Measurements from ENCODE around the gene CSNK1G2. TPM values are rescaled to one million over a fixed set of nuclear protein-coding genes. Genes with fewer than 3 reads are reported as not detected.

Gene CSNK1G2
- total and polyA plus RNA-seq, 2 of the 13 experiments (the other 11 are each of a cell fraction or from before 2014, with no cell fraction given): 53.8 to 72.5 TPM

DNA sequence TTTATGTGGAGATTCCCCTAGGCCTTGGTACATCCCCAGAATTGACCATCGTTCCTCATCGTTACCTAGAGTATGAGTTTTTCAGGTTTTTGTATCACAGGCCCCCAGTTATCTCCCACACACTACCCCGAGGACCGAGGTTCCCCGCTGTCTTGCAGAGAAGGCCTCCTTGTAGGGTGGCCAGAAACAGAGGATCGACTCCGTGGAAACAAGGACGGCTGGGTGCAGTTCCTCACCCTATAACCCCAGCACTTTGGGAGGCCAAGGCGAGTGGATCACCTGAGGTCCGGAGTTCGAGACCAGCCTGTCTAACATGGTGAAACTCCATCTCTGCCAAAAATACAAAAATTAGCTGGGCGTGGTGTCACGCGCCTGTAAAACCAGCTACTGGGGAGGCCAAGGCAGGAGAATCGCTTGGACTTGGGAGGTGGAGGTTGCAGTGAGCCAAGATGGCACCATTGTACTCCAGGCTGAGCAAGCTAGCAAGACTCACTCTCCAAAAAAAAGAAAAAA lies 35.1 kb upstream of the CSNK1G2 start (continued):
- 0 out of 2 replicates have a peak, but pooled peaks have one; percentile 6 for TF ChIP-seq HMGXB3 (CRISPR knock-in tag; IDR thresholded peaks at IDR 0.05; ENCODE audit: borderline replicate concordance)
- TF ChIP-seq ZNF724P (CRISPR knock-in tag; IDR thresholded peaks at IDR 0.05; ENCODE audit: borderline replicate concordance): no peak
- TF ChIP-seq SP1 (IDR thresholded peaks at IDR 0.05): no peak
- no peak for TF ChIP-seq SP1 (CRISPR knock-in tag; IDR thresholded peaks at IDR 0.05)
- TF ChIP-seq, protein P1, sequence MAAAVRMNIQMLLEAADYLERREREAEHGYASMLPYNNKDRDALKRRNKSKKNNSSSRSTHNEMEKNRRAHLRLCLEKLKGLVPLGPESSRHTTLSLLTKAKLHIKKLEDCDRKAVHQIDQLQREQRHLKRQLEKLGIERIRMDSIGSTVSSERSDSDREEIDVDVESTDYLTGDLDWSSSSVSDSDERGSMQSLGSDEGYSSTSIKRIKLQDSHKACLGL (CRISPR knock-in tag; IDR thresholded peaks at IDR 0.05): no peak
- TF ChIP-seq MED13 (CRISPR knock-in tag; IDR thresholded peaks at IDR 0.05): no peak
- TF ChIP-seq, protein P2, sequence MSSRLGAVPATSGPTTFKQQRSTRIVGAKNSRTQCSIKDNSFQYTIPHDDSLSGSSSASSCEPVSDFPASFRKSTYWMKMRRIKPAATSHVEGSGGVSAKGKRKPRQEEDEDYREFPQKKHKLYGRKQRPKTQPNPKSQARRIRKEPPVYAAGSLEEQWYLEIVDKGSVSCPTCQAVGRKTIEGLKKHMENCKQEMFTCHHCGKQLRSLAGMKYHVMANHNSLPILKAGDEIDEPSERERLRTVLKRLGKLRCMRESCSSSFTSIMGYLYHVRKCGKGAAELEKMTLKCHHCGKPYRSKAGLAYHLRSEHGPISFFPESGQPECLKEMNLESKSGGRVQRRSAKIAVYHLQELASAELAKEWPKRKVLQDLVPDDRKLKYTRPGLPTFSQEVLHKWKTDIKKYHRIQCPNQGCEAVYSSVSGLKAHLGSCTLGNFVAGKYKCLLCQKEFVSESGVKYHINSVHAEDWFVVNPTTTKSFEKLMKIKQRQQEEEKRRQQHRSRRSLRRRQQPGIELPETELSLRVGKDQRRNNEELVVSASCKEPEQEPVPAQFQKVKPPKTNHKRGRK (CRISPR knock-in tag; IDR thresholded peaks at IDR 0.05): no peak
- no peak for TF ChIP-seq ZFP36L1 (CRISPR knock-in tag; IDR thresholded peaks at IDR 0.05)
- TF ChIP-seq SMAD1 (CRISPR knock-in tag; IDR thresholded peaks at IDR 0.05; ENCODE audit: borderline replicate concordance, low read depth): no peak
- no peak for TF ChIP-seq HDAC6 (IDR thresholded peaks at IDR 0.05; ENCODE audit: low read depth, low read length)
- TF ChIP-seq ZBTB7A (CRISPR knock-in tag; IDR thresholded peaks at IDR 0.05): no peak
- TF ChIP-seq BRD4 (CRISPR knock-in tag; IDR thresholded peaks at IDR 0.05): no peak
- no peak for TF ChIP-seq RBM39 (IDR thresholded peaks at IDR 0.05; ENCODE audit: low read depth, low read length, poor library complexity, severe bottlenecking)
- TF ChIP-seq ZNF30 (CRISPR knock-in tag; IDR thresholded peaks at IDR 0.05): no peak
- TF ChIP-seq PHF21A (CRISPR knock-in tag; IDR thresholded peaks at IDR 0.05): 0 out of 2 replicates have a peak, but pooled peaks have one; percentile 13
- TF ChIP-seq XBP1 (CRISPR knock-in tag; IDR thresholded peaks at IDR 0.05): no peak
- TF ChIP-seq ZNF558 (CRISPR knock-in tag; IDR thresholded peaks at IDR 0.05; ENCODE audit: borderline replicate concordance): 0 out of 2 replicates have a peak, but pooled peaks have one; percentile 35
- TF ChIP-seq RAD51 (IDR thresholded peaks at IDR 0.05; ENCODE audit: borderline replicate concordance): no peak
- TF ChIP-seq, protein P3, sequence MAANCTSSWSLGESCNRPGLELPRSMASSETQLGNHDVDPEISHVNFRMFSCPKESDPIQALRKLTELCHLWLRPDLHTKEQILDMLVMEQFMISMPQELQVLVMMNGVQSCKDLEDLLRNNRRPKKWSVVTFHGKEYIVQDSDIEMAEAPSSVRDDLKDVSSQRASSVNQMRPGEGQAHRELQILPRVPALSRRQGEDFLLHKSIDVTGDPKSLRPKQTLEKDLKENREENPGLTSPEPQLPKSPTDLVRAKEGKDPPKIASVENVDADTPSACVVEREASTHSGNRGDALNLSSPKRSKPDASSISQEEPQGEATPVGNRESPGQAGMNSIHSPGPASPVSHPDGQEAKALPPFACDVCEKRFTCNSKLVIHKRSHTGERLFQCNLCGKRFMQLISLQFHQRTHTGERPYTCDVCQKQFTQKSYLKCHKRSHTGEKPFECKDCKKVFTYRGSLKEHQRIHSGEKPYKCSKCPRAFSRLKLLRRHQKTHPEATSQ (CRISPR knock-in tag; IDR thresholded peaks at IDR 0.05; ENCODE audit: borderline replicate concordance): no peak
- TF ChIP-seq ADNP (CRISPR knock-in tag; IDR thresholded peaks at IDR 0.05): no peak
- TF ChIP-seq ZNF713 (CRISPR knock-in tag; IDR thresholded peaks at IDR 0.05): no peak
- TF ChIP-seq ZBTB44 (CRISPR knock-in tag; IDR thresholded peaks at IDR 0.05): no peak
